Natural killer cell (primary cell): ENCODE data around the gene LRCH1. TPM values are rescaled to one million over a fixed set of nuclear protein-coding genes. Genes with fewer than 3 reads are reported as not detected.

Source experiments
- ATAC-seq, 3 donors: fragments of 150-1000 bp in 2 of 3; fragments of 200-7000 bp in 1 of 3; cut with Tn5 transposase; 1 replicate in 1 of 3; 2 replicates in 2 of 3; pipeline ENCODE4 v1.10.0; 2021; ENCODE audit warnings: mild to moderate bottlenecking in 2 of 3, moderate library complexity in 2 of 3
- DNase-seq, 2 donors: peaks; one replicate each; pipeline versions ENCODE4 v3.0.0 to v3.0.0-alpha.2; 2013 to 2021; ENCODE audit warnings: mixed read lengths in 1 of 2
- H3K27ac ChIP-seq: one replicate; pipeline ENCODE4 v1.5.1; 2013; ENCODE audit warnings: mild to moderate bottlenecking, low read length
- H3K27me3 ChIP-seq: one replicate; pipeline ENCODE4 v1.6.1; 2013; ENCODE audit warnings: low read length; ENCODE audit not compliant: control insufficient read depth, insufficient read depth
- H3K36me3 ChIP-seq: one replicate; pipeline ENCODE4 v1.6.1; 2013; ENCODE audit warnings: low read length; ENCODE audit not compliant: control insufficient read depth, insufficient read depth
- H3K4me1 ChIP-seq: one replicate; pipeline ENCODE4 v1.6.1; 2013; ENCODE audit warnings: low read length; ENCODE audit not compliant: control insufficient read depth, insufficient read depth
- H3K4me3 ChIP-seq: one replicate; pipeline ENCODE4 v1.5.1; 2013; ENCODE audit warnings: low read length
- H3K9me3 ChIP-seq: one replicate; pipeline ENCODE4 v1.6.1; 2013; ENCODE audit warnings: low read length; ENCODE audit not compliant: control insufficient read depth, insufficient read depth
- H3K27ac Mint-ChIP-seq, 2 donors: one replicate each; pipeline ENCODE4 v1.8.0; 2022; ENCODE audit warnings: mild to moderate bottlenecking in 2 of 2, mixed read lengths in 2 of 2, moderate library complexity in 1 of 2
- H3K27me3 Mint-ChIP-seq, 2 donors: one replicate each; pipeline ENCODE4 v1.8.0; 2022; ENCODE audit warnings: low read depth in 2 of 2, mixed read lengths in 2 of 2
- H3K36me3 Mint-ChIP-seq: one replicate; pipeline ENCODE4 v1.8.0; 2022; ENCODE audit warnings: mixed read lengths
- H3K4me1 Mint-ChIP-seq, 2 donors: one replicate each; pipeline ENCODE4 v1.8.0; 2022; ENCODE audit warnings: mixed read lengths in 2 of 2
- H3K4me3 Mint-ChIP-seq: one replicate; pipeline ENCODE4 v1.8.0; 2022; ENCODE audit warnings: mild to moderate bottlenecking, moderate library complexity, mixed read lengths
- H3K9me3 Mint-ChIP-seq, 2 donors: one replicate each; pipeline ENCODE4 v1.8.0; 2022; ENCODE audit warnings: mixed read lengths in 2 of 2
- CTCF ChIP-seq: fragments of 200-600 bp; IDR thresholded peaks from one replicate; pipeline ENCODE4 v1.8.0; 2022; ENCODE audit warnings: antibody characterized with exemption
- WGBS: methylation state at CpG from one replicate; pipeline ENCODE4 v1.1.7; 2013; ENCODE audit warnings: missing lambda C conversion rate; ENCODE audit not compliant: insufficient coverage; 5-methylcytosine and 5-hydroxymethylcytosine counted together
- intact Hi-C: fragments of 100-400 bp; cut with micrococcal nuclease; formaldehyde crosslinking; loops from one replicate; pipeline ENCODE4 v1.14.2; 2022
- total RNA-seq, 4 donors: library from RNA; stranded (reverse); fragments of 120-200 nt in 1 of 4; gene quantifications; one replicate each; pipeline versions ENCODE4 v1.2.3 to v1.2.4, GENCODE V29; 2013 to 2022

The LRCH1 gene
- total RNA-seq, 3 donors from 2014 or later (not counting 1 experiment from before 2014, with no cell fraction given) = 23.7 to 32.2 (median 29.6) TPM

- H3K4me1 Mint-ChIP-seq = peaks cover 48 to 57% of the 10 kb centered on the region in 2 donors
- no peaks in the 10 kb centered on the region for H3K27me3 Mint-ChIP-seq
- H3K9me3 ChIP-seq = no peaks in the 10 kb centered on the region
- peak overlapping the region; percentile 50 for H3K4me3 ChIP-seq
- H3K27me3 ChIP-seq = no peaks in the 10 kb centered on the region
- H3K9me3 Mint-ChIP-seq = no peaks in the 10 kb centered on the region
- H3K4me1 ChIP-seq = peaks cover 22% of the 10 kb centered on the region
- 10% methylated on average over 2 of the region's 3 CpGs for WGBS
- no peaks in the 10 kb centered on the region for H3K36me3 ChIP-seq
- H3K27ac ChIP-seq = peak overlapping the region; percentile 96
- no peaks in the 10 kb centered on the region for H3K36me3 Mint-ChIP-seq
- peak overlapping the region; percentile 91 for H3K4me3 Mint-ChIP-seq
- no peak for TF ChIP-seq CTCF
- ATAC-seq (peak; percentile 30 to 46 (median 38)), DNase-seq (peak in 1 of 2 donors; percentile 30)
- peak overlapping the region; percentile 91 to 95 for H3K27ac Mint-ChIP-seq
- intact Hi-C loops = loop anchor here (1.0 to 5.0 kb wide), 4 partner anchors 11 to 115 kb away; partner anchors contain the start of gene LRCH1
Observed at GRCh38 chr13:46668302-46668720, 115.3 kb downstream of the LRCH1 start.

DNA sequence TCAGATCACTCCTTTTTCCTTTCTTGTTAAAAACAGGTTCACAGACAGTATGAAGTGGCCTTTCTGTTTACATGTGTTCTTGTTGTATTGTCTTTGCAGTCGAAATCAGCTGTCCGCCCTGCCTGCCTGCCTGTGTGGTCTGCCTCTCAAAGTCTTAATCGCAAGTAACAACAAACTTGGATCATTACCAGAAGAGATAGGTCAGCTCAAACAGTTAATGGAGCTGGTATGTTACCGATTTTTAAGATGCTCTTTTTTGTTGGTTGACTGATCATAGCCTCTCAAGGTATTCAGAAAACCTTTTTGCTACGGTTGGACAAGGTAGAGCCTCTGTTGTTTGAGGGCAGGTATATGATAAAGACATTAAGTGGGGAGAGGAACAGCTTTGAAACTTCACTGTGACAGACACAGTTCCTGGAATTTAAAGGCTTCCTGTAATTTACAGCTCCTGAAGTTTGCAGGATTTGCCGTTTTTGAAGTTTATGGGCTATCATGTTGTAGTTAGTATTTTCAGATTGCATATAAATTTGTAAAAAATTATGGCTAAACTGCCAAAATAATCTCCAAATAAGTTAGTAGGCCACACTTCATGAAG lies 116.1 kb downstream of the LRCH1 start:
- Mint-ChIP-seq H3K27me3 (no peaks in the 10 kb centered on the region), H3K4me3 (peak overlapping the region; percentile 91), H3K36me3 (no peaks in the 10 kb centered on the region), H3K9me3 (no peaks in the 10 kb centered on the region), H3K27ac (peak overlapping the region; percentile 91 to 95), H3K4me1 (peaks cover 40 to 50% of the 10 kb centered on the region in 2 donors)
- no peak for TF ChIP-seq CTCF
- Histone ChIP-seq H3K9me3 (no peaks in the 10 kb centered on the region), H3K4me1 (peaks cover 22% of the 10 kb centered on the region), H3K27me3 (no peaks in the 10 kb centered on the region), H3K36me3 (no peaks in the 10 kb centered on the region), H3K4me3 (no peak overlapping the region), H3K27ac (no peak overlapping the region)
- ATAC-seq (no peak), DNase-seq (no peak)
- intact Hi-C loops = loop anchor here (1.0 to 5.0 kb wide), 4 partner anchors 10 to 116 kb away; partner anchors contain the start of gene LRCH1
- WGBS = 52% methylated on average over 6 of the region's 6 CpGs

GRCh38 chr13:46672338-46673090 lies 119.5 kb downstream of the LRCH1 start:
- Mint-ChIP-seq H3K4me3 (no peak overlapping the region), H3K36me3 (no peaks in the 10 kb centered on the region), H3K4me1 (peaks cover 18 to 34% of the 10 kb centered on the region in 2 donors), H3K9me3 (no peaks in the 10 kb centered on the region), H3K27ac (no peak overlapping the region), H3K27me3 (no peaks in the 10 kb centered on the region)
- Histone ChIP-seq H3K4me3 (no peak overlapping the region), H3K9me3 (no peaks in the 10 kb centered on the region), H3K4me1 (peaks cover 12% of the 10 kb centered on the region), H3K36me3 (no peaks in the 10 kb centered on the region), H3K27me3 (no peaks in the 10 kb centered on the region), H3K27ac (no peak overlapping the region)
- DNase-seq = no peak
- 95% methylated on average over 12 of the region's 15 CpGs for WGBS
- no peak for ATAC-seq
- no peak for TF ChIP-seq CTCF
- intact Hi-C loops = no loop called here
